ENCODE data around the gene CFAP92. TPM values are rescaled to one million over a fixed set of nuclear protein-coding genes. Genes with fewer than 3 reads are reported as not detected.
"Not testable (repeated sequence)": the region's sequence is repeated elsewhere in the genome, so short reads cannot be mapped to it uniquely, and the experiment has no call there.

CFAP92 gene
- total RNA-seq, 1 experiment from 2014 or later = not detected

DNA sequence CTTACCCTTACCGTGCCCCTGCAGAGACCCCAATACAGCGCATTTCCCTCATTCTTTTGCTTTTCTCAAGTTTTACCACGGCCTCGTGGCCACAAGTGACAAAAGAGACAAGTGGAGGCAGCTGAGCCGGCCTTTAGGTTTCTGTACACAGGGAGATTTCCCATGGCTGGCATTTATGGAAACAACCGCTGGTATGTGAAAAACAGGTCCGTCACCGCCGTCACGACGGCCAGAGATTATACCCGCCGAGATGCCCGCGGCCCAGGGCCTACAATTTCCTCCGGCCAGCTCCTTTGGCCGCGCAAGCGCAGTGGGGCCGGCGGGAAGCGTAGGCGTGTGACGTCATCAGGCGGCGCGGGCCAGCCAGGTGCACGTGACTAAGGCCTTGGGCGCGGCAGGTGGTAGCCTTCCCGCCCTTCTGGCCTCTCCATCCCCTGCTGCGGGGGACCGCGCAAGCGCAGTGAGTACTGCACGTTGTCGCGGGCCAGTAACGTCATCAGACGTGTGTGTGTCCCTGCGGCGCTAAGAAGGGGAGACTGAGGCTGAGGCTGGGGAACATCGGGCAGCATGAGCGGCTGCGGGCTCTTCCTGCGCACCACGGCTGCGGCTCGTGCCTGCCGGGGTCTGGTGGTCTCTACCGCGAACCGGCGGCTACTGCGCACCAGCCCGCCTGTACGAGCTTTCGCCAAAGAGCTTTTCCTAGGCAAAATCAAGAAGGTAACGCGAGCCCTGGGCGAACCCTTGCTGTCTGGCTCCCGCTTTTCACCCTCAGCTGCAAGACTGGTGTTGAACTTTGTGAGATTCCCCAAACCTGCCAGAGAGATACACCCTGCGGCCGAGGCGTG, 114.5 kb downstream of the CFAP92 start, which contains the start of gene ACAD9:
TSS of gene ACAD9 (plus strand) at position 496 of the 845 bp plus-strand sequence. CDS start at position 568, 72 bp downstream.
- DNase-seq (ENCODE audit: low spot score) = peak; percentile 96
- in situ Hi-C loops (cut with HindIII; ENCODE audit: low sequenced_read_pairs) = no loop called here

GRCh38 chr3:128878556-128879124, 115.2 kb downstream of the CFAP92 start:
- no peak for DNase-seq (ENCODE audit: low spot score)
- in situ Hi-C loops (cut with HindIII; ENCODE audit: low sequenced_read_pairs) = no loop called here

- no peak for DNase-seq (ENCODE audit: low spot score)
Observed at GRCh38 chr3:128878011-128878457, 115.8 kb downstream of the CFAP92 start.

DNA sequence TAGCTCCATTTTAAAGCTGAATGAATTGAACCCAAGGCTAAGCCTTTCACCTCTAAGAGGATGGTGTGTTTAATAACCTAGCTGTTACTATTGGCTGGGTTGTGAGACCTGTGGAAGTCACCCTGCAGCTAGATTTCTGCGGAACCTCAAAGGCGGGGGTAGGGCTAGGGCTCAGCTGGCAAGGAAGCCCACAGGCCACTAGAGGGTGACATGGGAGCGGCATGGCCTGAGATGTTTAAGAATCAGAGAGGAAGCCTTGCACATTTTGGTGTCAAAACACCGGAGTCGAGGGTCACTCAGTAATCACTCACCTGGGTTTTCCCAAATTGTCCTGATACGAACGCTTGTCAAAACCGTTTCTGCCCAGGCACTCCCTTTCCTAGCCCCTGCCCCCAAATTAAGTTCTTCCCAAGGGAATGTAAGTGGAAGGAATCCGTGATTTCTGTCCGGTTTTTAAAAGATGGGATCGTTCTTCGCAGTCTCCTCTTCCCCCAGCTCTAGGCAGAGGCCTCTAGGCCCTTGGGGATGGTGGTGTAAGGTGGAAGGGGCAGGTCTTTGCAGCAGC, 118.2 kb downstream of the CFAP92 start:
- in situ Hi-C loops (cut with HindIII; ENCODE audit: low sequenced_read_pairs) = no loop called here
- peak; percentile 59 for DNase-seq (ENCODE audit: low spot score)

More at GRCh38 chr3:128878011-128878457, 115.8 kb downstream of the CFAP92 start:
- in situ Hi-C loops (cut with HindIII; ENCODE audit: low sequenced_read_pairs) = no loop called here

DNA sequence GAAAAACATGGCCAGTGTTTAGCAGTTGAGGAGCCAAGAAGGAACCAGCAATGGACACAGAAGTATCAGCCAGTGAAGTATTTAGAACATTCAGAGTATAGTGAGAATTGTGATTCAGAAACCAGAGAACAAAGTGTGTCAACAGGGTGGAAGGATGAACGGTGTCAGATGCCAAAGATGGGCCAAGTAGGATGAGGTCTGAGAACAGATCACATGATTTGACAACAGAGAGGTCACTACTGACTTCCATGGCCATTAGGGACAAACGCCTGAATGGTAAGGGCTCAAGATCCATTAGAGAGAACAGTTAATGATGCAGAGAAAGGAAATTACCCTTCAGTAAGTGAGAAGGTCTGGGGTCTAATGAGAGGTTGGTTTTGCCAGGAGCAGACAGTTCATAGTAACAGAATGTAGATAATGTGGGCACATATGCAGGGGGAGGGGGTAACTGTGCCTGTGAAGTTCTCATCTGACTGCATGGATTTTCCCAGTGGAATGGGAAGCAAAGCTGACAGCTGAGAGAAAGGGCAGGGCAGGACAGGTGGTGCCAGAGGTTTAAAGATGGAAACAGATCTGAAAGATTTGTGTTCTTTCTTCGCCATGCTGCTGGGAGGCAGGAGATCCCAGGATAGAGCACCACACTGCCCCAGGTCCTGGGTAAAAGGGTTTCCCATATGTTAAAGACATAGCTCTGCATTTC, 119.2 kb downstream of the CFAP92 start:
- DNase-seq (ENCODE audit: low spot score) = no peak
- in situ Hi-C loops (cut with HindIII; ENCODE audit: low sequenced_read_pairs) = no loop called here

DNA sequence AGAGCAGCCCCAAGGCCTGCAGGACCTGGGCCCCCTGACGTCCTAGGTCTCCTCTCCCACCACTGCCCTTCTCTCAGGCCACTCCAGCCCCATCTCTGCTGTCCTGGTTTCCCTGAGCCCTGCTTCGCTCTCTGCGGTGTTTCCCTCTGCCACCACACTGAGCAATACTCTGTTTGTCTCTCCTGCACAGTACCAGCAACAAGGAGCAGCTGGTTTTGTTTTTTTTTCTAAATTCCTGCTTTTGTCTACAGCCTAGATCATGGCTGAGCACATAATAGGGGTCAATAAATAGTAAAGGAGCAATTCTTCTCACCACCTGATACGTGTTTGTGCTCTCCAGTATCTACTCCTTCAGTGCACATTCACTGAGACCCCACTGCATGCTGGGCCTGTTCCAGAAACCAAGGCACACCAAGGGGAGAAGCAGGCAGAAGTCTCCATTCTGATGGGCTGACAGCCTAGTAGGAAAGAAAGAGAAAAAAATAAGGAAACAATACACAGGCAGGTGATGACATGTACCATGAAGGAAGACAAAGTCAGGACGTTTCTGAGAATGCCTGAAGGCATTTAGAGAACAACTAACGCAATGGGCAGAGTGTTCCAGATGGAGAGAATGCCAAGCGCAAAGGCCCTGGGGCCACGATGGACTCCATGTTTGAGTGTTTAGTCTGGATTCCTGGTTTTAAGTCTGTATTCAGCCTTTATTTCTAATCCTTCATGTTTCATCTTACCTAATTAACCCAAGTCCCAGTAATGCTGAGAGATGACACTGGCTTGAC, 120.4 kb downstream of the CFAP92 start:
- no peak for DNase-seq (ENCODE audit: low spot score)
- in situ Hi-C loops (cut with HindIII; ENCODE audit: low sequenced_read_pairs) = no loop called here

DNA sequence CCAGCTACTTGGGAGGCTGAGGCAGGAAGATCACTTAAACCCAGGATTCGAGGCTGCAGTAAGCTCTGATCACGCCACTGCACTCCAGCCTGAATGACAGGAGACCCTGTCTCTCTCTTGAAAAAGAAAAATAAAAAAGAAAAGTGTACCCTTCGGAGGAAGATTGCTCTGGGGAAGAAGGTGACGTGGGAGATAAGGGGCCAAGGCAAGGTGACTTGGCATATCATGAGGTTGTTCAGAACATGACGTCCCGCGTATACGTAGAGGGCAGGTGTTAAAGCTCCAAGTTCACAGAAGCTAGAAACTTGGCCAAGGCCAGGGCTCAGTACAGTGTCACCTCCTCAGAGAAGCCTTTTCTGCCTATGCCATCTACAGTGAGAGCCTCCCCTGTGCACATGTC, 121.1 kb downstream of the CFAP92 start:
- no peak for DNase-seq (ENCODE audit: low spot score)

DNA sequence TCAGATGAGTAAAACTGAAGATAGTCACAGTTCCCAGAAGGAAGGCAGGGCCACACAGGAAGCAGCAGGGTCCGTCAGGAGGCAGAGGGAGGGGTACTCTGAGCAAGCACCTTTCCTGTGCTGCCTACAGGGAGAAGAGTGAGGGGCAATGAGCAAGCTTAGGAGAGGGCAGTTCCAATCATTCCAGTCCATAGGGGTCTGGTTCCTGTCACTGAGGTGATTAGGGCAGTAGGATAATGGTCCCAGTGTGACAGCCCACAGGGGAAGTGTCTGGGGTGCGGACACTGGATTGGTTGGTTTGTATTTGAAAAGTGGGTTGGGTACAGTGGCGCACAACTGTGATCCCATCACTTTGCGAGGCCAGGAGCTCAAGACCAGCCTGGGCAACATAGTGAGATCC, 121.6 kb downstream of the CFAP92 start:
- in situ Hi-C loops (cut with HindIII; ENCODE audit: low sequenced_read_pairs) = no loop called here
- no peak for DNase-seq (ENCODE audit: low spot score)

More for the DNA sequence above, 121.1 kb downstream of the CFAP92 start:
- in situ Hi-C loops (cut with HindIII; ENCODE audit: low sequenced_read_pairs) = no loop called here

- DNase-seq (ENCODE audit: low spot score) = no peak
- in situ Hi-C loops (cut with HindIII; ENCODE audit: low sequenced_read_pairs) = no loop called here
Observed at GRCh38 chr3:128870347-128870746, 123.5 kb downstream of the CFAP92 start.

GRCh38 chr3:128867200-128868125, 126.4 kb downstream of the CFAP92 start:
- in situ Hi-C loops (cut with HindIII; ENCODE audit: low sequenced_read_pairs) = no loop called here

DNA sequence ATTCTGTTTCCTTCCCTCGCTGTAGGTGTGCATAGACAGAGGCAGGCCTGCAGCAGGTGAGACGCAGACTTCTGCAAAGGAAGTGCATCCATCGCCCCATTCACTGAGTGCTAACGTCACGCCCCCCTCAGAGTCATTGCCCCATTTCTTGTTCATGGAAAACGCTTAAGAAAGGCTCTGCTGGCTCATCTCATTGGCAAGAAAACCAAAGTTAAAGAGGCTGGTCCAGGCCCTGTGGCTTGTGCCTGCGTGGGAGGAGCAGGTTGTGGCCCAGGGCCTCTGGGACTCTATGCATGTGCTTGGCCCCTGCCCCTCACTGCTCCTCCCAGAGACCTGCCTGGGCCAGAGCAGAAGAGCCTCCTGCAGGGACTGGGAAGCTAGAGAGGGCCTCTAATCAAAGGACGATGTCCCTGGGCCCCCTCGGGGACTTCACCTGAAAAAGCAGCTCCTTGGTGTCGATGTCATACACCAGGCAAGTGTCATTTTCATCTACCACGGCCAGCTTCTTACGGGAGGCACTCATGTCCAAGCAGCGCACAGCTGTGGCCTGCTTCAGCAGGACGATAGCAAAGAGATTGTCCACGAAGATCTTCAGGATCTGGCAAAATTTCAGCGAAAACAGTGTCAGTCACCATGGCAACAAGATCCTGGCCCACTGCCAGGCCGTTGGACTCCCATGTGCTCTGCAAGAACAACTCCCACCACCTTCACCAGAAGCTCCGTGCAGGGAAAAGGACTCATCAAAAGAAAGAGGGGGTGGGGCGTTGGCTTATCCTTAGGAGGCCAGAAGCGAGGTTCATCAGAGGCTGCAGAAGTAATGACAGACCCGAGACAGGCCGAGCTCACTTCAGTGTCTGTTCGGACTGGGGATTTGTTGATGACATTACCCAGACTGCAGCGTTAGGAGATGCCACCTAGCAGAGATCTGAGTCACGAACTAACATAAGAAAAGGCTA, 128.7 kb downstream of the CFAP92 start:
- peak; percentile 75 for DNase-seq (ENCODE audit: low spot score)
- in situ Hi-C loops (cut with HindIII; ENCODE audit: low sequenced_read_pairs) = not testable (repeated sequence)

More at GRCh38 chr3:128867200-128868125, 126.4 kb downstream of the CFAP92 start:
- no peak for DNase-seq (ENCODE audit: low spot score)

DNA sequence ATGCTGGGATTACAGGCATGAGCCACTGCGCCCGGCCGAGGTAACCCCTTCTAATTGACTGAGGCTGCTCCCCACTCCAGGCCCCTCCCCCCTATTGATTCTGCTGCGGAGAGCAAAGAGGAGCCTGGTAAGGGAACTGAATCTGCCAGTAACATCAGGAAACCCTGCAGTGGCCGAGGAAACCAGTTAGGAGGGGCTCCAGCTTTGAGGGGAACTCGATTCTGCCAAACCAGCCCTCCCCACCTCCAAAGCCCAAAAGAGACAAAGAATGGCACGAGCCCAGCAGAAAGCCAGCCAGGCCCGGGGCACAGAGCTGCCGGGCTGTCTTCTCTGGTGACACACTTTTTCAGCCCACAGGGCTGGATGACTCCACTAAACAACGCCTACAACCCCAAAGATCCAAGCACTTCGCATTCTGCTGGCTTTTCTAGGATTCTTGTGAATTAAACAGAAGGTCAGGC, 129.5 kb downstream of the CFAP92 start:
- in situ Hi-C loops (cut with HindIII; ENCODE audit: low sequenced_read_pairs) = no loop called here
- peak; percentile 88 for DNase-seq (ENCODE audit: low spot score)

DNA sequence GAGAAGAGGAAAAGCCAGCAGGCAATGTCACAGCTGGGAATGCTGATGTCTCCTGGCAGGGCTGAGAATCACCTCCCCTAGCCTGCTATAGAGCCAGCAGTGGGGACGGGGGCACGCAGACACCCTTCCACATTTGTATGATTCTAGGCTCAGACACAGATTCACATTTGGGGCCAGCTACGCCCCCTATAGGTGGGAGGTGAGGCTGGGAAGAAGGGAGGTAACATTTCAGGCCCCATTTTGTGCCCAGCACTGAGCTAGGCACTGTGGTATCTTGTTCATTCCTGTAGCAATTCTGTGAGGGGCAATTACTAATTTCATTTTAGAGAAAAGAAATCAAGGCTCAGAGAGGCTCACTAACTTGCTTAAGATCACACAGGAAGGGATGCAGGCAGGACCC, 130.3 kb downstream of the CFAP92 start:
- no peak for DNase-seq (ENCODE audit: low spot score)
- in situ Hi-C loops (cut with HindIII; ENCODE audit: low sequenced_read_pairs) = no loop called here

- DNase-seq (ENCODE audit: low spot score) = no peak
- in situ Hi-C loops (cut with HindIII; ENCODE audit: low sequenced_read_pairs) = no loop called here
Observed at GRCh38 chr3:128861491-128861890, 132.4 kb downstream of the CFAP92 start.
